WTC11 (cell line): ENCODE data around the gene HRCT1. TPM values are rescaled to one million over a fixed set of nuclear protein-coding genes. Genes with fewer than 3 reads are reported as not detected.

Experiments
- total RNA-seq: library from RNA; stranded (reverse); gene quantifications from 3 replicates; pipeline ENCODE4 v1.2.3, GENCODE V29; 2021

HRCT1 gene
- total RNA-seq, 1 experiment from 2014 or later, result not detected

Other genes starting within 250 kb of the HRCT1 start
- gene RMRP, start 248.2 kb upstream of the HRCT1 start, total RNA-seq, result 23,577 to 25,958 TPM (median 25,042 TPM) in 3 replicates
- gene CCDC107, start 247.9 kb upstream of the HRCT1 start, total RNA-seq, result 10.8 to 14.7 TPM (median 14.1 TPM) in 3 replicates
- 23.8 to 26.6 TPM (median 26.5 TPM) in 3 replicates for gene ARHGEF39, start 241.0 kb upstream of the HRCT1 start, total RNA-seq
- gene CA9, start 232.3 kb upstream of the HRCT1 start, total RNA-seq, result 1.0 to 2.1 TPM (median 1.4 TPM) in 3 replicates
- 138 to 146 TPM (median 139 TPM) in 3 replicates for gene TPM2, start 216.3 kb upstream of the HRCT1 start, total RNA-seq
- gene TLN1, start 174.0 kb upstream of the HRCT1 start, total RNA-seq, result 97.1 to 109 TPM (median 106 TPM) in 3 replicates
- 21.4 to 24.2 TPM (median 23.1 TPM) in 3 replicates for gene CREB3, start 173.5 kb upstream of the HRCT1 start, total RNA-seq
- gene GBA2, start 157.0 kb upstream of the HRCT1 start, total RNA-seq, result 85.5 to 104 TPM (median 89.7 TPM) in 3 replicates
- 29.7 to 30.0 TPM (median 30.0 TPM) in 3 replicates for gene RGP1, start 156.9 kb upstream of the HRCT1 start, total RNA-seq
- 1.0 to 2.1 TPM (median 1.2 TPM) in 3 replicates for gene MSMP, start 151.9 kb upstream of the HRCT1 start, total RNA-seq
- gene NPR2, start 114.6 kb upstream of the HRCT1 start, total RNA-seq, result 10.1 to 14.1 TPM (median 12.6 TPM) in 3 replicates
- 0.16 to 0.72 TPM (median 0.50 TPM) in 3 replicates for gene SPAG8, start 93.9 kb upstream of the HRCT1 start, total RNA-seq
- 33.6 to 42.7 TPM (median 42.1 TPM) in 3 replicates for gene HINT2, start 91.2 kb upstream of the HRCT1 start, total RNA-seq
- gene FAM221B, start 77.5 kb upstream of the HRCT1 start, total RNA-seq, result 0.11 TPM in 1 of 3 replicates, not detected in the others
- 9.5 to 10.8 TPM (median 10.2 TPM) in 3 replicates for gene TMEM8B, start 77.0 kb upstream of the HRCT1 start, total RNA-seq
- not detected in 3 replicates for gene OR13J1, start 35.8 kb upstream of the HRCT1 start, total RNA-seq
- gene SPAAR, start 3.3 kb downstream of the HRCT1 start, total RNA-seq, result 0.23 to 0.33 TPM in 2 of 3 replicates, not detected in the other
- gene OR2S2, start 52.0 kb downstream of the HRCT1 start, total RNA-seq, result not detected in 3 replicates
- 9.9 to 11.2 TPM (median 10.3 TPM) in 3 replicates for gene RECK, start 130.7 kb downstream of the HRCT1 start, total RNA-seq
- gene GLIPR2, start 230.5 kb downstream of the HRCT1 start, total RNA-seq, result 3.7 to 6.3 TPM (median 5.3 TPM) in 3 replicates